GM23248 (cell line): Measurements from ENCODE around the gene VASN. TPM values are rescaled to one million over a fixed set of nuclear protein-coding genes. Genes with fewer than 3 reads are reported as not detected.
A peak's percentile ranks its signal among the peaks of the same experiment; 100 is the strongest.

ENCODE experiments used
- DNase-seq: peaks from one replicate; pipeline ENCODE4 v3.0.0-alpha.2; 2015
- H2AFZ ChIP-seq: fragments of 200-600 bp; sonication (generic); 2 replicates; pipeline ENCODE4 v1.6.1; 2016; ENCODE audit warnings: antibody characterized with exemption
- H3F3A ChIP-seq: fragments of 200-600 bp; sonication (generic); 2 replicates; pipeline ENCODE4 v1.6.1; 2016; ENCODE audit warnings: mild to moderate bottlenecking, antibody characterized with exemption, mixed run types; ENCODE audit not compliant: insufficient read depth
- H3K27ac ChIP-seq: fragments of 200-600 bp; sonication (generic); 2 replicates; pipeline ENCODE4 v1.5.1; 2016; ENCODE audit warnings: mild to moderate bottlenecking
- H3K27me3 ChIP-seq: fragments of 200-600 bp; sonication (generic); replicated peaks from 2 replicates; pipeline ENCODE4 v1.6.1; 2016; ENCODE audit warnings: mild to moderate bottlenecking; ENCODE audit not compliant: insufficient read depth
- H3K36me3 ChIP-seq: fragments of 200-600 bp; sonication (generic); 2 replicates; pipeline ENCODE4 v1.6.1; 2016; ENCODE audit warnings: low read depth, mild to moderate bottlenecking
- H3K4me1 ChIP-seq: fragments of 200-600 bp; sonication (generic); 2 replicates; pipeline ENCODE4 v1.6.1; 2016; ENCODE audit warnings: mild to moderate bottlenecking; ENCODE audit not compliant: insufficient read depth
- H3K4me2 ChIP-seq: fragments of 200-600 bp; sonication (generic); one replicate; pipeline ENCODE4 v1.6.1; 2016; ENCODE audit warnings: mild to moderate bottlenecking; ENCODE audit not compliant: unreplicated experiment
- H3K4me3 ChIP-seq: fragments of 200-600 bp; sonication (generic); 2 replicates; pipeline ENCODE4 v1.5.1; 2016; ENCODE audit warnings: mild to moderate bottlenecking
- H3K79me2 ChIP-seq: fragments of 200-600 bp; sonication (generic); 2 replicates; pipeline ENCODE4 v1.6.1; 2016; ENCODE audit warnings: mild to moderate bottlenecking; ENCODE audit not compliant: insufficient read depth
- H3K9ac ChIP-seq: fragments of 200-600 bp; sonication (generic); 2 replicates; pipeline ENCODE4 v1.6.1; 2016; ENCODE audit warnings: mild to moderate bottlenecking
- H3K9me2 ChIP-seq: fragments of 200-600 bp; sonication (generic); 2 replicates; pipeline ENCODE4 v1.6.1; 2016; ENCODE audit warnings: mixed run types, mild to moderate bottlenecking, moderate library complexity; ENCODE audit not compliant: insufficient read depth
- H3K9me3 ChIP-seq: fragments of 200-600 bp; sonication (generic); one replicate; pipeline ENCODE4 v1.6.1; 2017; ENCODE audit warnings: low read depth
- H4K20me1 ChIP-seq: fragments of 200-600 bp; sonication (generic); 2 replicates; pipeline ENCODE4 v1.6.0; 2016; ENCODE audit not compliant: insufficient read depth
- EZH2 ChIP-seq: fragments of 200-600 bp; sonication (generic); IDR thresholded peaks from 2 replicates; pipeline ENCODE4 v1.6.1; 2018; ENCODE audit warnings: antibody characterized with exemption, mild to moderate bottlenecking; ENCODE audit not compliant: insufficient read depth, poor library complexity, severe bottlenecking
- EZH2phosphoT487 ChIP-seq: fragments of 200-600 bp; sonication (generic); IDR thresholded peaks from 2 replicates; pipeline ENCODE4 v1.6.1; 2018; ENCODE audit warnings: antibody characterized with exemption, moderate library complexity, mild to moderate bottlenecking, low read depth; ENCODE audit not compliant: insufficient read depth
- WGBS, 2 experiments: methylation state at CpG; one replicate each; pipeline ENCODE4 v1.1.6; 2015 to 2017; ENCODE audit warnings: low lambda C conversion rate in 2 of 2, low coverage in 1 of 2; ENCODE audit errors: missing lambda C conversion rate in 2 of 2; 5-methylcytosine and 5-hydroxymethylcytosine counted together
- in situ Hi-C: fragments of 300-500 bp; cut with MboI; formaldehyde crosslinking; loops from 2 replicates; pipeline ENCODE4 v1.15.0; 2020
- polyA plus RNA-seq: library from polyadenylated mRNA; unstranded; fragments of >200 nt; fragmentation: Nextera tagmentation; extraction: Ambion mirVana; gene quantifications from 2 replicates; pipeline ENCODE4 v1.2.1, GENCODE V29; 2016
- total RNA-seq: library from RNA; depleted of rRNA; stranded (reverse); fragments of >200 nt; shearing (Covaris generic); gene quantifications from 2 replicates; pipeline ENCODE4 v1.2.3, GENCODE V29; 2014

The VASN gene
- total and polyA plus RNA-seq, 2 experiments from 2014 or later, result 160 to 223 TPM

- no peak overlapping the region for H3K4me2 ChIP-seq
- DNase-seq, result peak; percentile 63
- H3K27me3 ChIP-seq, result no peaks in the 10 kb centered on the region
- H3K4me3 ChIP-seq, result no peak overlapping the region
- no peak overlapping the region for H2AFZ ChIP-seq
- H3K9me2 ChIP-seq, result no peaks in the 10 kb centered on the region
- TF ChIP-seq EZH2, result no peak
- no peak for TF ChIP-seq EZH2phosphoT487
- no peaks in the 10 kb centered on the region for H3K4me1 ChIP-seq
- H4K20me1 ChIP-seq, result no peaks in the 10 kb centered on the region
- H3K36me3 ChIP-seq, result no peaks in the 10 kb centered on the region
- in situ Hi-C loops, result loop anchor here (10.0 kb wide), 1 partner anchor 46 kb away; no protein-coding TSS in a partner anchor
- no peak overlapping the region for H3K9ac ChIP-seq
- no peaks in the 10 kb centered on the region for H3F3A ChIP-seq
- H3K9me3 ChIP-seq, result no peaks in the 10 kb centered on the region
- WGBS, 2 experiments, result 26 to 36% methylated on average over 12 to 19 of the region's 19 CpGs
- no peaks in the 10 kb centered on the region for H3K79me2 ChIP-seq
- H3K27ac ChIP-seq, result no peak overlapping the region
Measured at GRCh38 chr16:4358831-4359561, 12.7 kb upstream of the VASN start.

GRCh38 chr16:4359914-4360313 lies 11.7 kb upstream of the VASN start:
- no peaks in the 10 kb centered on the region for H3K4me1 ChIP-seq

GRCh38 chr16:4360538-4361021 lies 11.1 kb upstream of the VASN start:
- H3K9me3 ChIP-seq, result no peaks in the 10 kb centered on the region
- no peaks in the 10 kb centered on the region for H3K9me2 ChIP-seq
- H3K4me2 ChIP-seq, result no peak overlapping the region
- no peak overlapping the region for H2AFZ ChIP-seq
- H3K4me3 ChIP-seq, result no peak overlapping the region
- H3K36me3 ChIP-seq, result no peaks in the 10 kb centered on the region
- TF ChIP-seq EZH2 (no peak), EZH2phosphoT487 (no peak)
- H3K9ac ChIP-seq, result no peak overlapping the region
- WGBS, 2 experiments, result 81 to 97% methylated on average over 5 to 11 of the region's 11 CpGs
- H4K20me1 ChIP-seq, result no peaks in the 10 kb centered on the region
- no peaks in the 10 kb centered on the region for H3K27me3 ChIP-seq
- no peaks in the 10 kb centered on the region for H3K79me2 ChIP-seq
- in situ Hi-C loops, result no loop called here
- no peak overlapping the region for H3K27ac ChIP-seq
- H3F3A ChIP-seq, result no peaks in the 10 kb centered on the region
- no peaks in the 10 kb centered on the region for H3K4me1 ChIP-seq
- DNase-seq, result peak; percentile 22

More at GRCh38 chr16:4359914-4360313, 11.7 kb upstream of the VASN start:
- no peaks in the 10 kb centered on the region for H4K20me1 ChIP-seq
- H3K9ac ChIP-seq, result no peak overlapping the region
- TF ChIP-seq EZH2, result no peak
- no peak for TF ChIP-seq EZH2phosphoT487
- no peak overlapping the region for H2AFZ ChIP-seq
- no peaks in the 10 kb centered on the region for H3F3A ChIP-seq
- in situ Hi-C loops, result loop anchor here (10.0 kb wide), 1 partner anchor 45 kb away; no protein-coding TSS in a partner anchor
- H3K36me3 ChIP-seq, result no peaks in the 10 kb centered on the region
- no peak overlapping the region for H3K4me3 ChIP-seq
- H3K9me2 ChIP-seq, result no peaks in the 10 kb centered on the region
- H3K27me3 ChIP-seq, result no peaks in the 10 kb centered on the region
- no peak for DNase-seq
- 95 to 100% methylated on average over 3 of the region's 3 CpGs for WGBS, 2 experiments
- H3K79me2 ChIP-seq, result no peaks in the 10 kb centered on the region
- H3K9me3 ChIP-seq, result no peaks in the 10 kb centered on the region
- no peak overlapping the region for H3K4me2 ChIP-seq
- no peak overlapping the region for H3K27ac ChIP-seq

GRCh38 chr16:4361033-4361943 lies 10.4 kb upstream of the VASN start:
- DNase-seq, result no peak
- no peaks in the 10 kb centered on the region for H3K79me2 ChIP-seq

More at GRCh38 chr16:4361033-4361943, 10.4 kb upstream of the VASN start:
- Histone ChIP-seq H3K27me3 (no peaks in the 10 kb centered on the region), H3K27ac (no peak overlapping the region), H3K9me3 (no peaks in the 10 kb centered on the region), H4K20me1 (no peaks in the 10 kb centered on the region), H3K9ac (no peak overlapping the region), H3F3A (no peaks in the 10 kb centered on the region), H3K36me3 (no peaks in the 10 kb centered on the region), H2AFZ (no peak overlapping the region), H3K4me2 (no peak overlapping the region), H3K9me2 (no peaks in the 10 kb centered on the region), H3K4me1 (no peaks in the 10 kb centered on the region), H3K4me3 (no peak overlapping the region)
- in situ Hi-C loops, result no loop called here
- 96 to 99% methylated on average over 26 of the region's 28 CpGs for WGBS, 2 experiments
- TF ChIP-seq EZH2phosphoT487 (no peak), EZH2 (no peak)
